ENCODE results near the gene PDPK1. TPM values are rescaled to one million over a fixed set of nuclear protein-coding genes. Genes with fewer than 3 reads are reported as not detected.

Gene PDPK1
- total and polyA plus RNA-seq, 8 donors: 12.7 to 34.8 (median 30.9) TPM

DNA sequence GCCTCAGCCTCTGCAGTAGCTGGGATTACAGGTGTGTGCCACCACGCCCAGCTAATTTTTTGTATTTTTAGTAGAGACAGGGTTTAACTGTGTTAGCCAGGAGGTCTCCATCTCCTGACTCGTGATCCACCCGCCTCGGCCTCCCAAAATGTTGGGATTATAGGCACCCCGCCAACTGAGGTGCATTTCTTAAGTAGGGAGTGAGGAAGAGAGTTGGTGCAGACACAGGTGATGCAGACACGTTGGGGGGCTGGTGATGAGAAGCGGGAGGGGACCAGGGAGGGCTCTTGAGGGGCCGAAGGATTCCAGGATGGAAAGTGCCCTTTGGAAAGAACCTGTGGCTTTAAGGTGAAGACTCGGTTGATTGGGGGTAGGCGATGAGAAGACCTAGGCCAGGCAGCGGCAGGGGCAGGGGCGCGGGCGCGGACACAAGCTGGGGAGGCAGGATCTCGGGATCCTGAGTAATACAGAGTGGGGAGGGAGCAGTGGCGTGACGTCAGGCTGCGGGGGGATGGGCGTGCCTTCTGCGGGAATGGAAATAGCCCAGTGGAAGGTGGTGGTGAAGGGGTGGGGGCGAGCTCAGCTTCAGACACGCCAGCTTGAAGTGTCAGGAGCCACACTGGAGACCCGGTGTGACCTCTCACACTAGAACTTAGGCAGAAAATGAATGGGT lies 26.6 kb upstream of the PDPK1 start:
- TF ChIP-seq, protein P1, sequence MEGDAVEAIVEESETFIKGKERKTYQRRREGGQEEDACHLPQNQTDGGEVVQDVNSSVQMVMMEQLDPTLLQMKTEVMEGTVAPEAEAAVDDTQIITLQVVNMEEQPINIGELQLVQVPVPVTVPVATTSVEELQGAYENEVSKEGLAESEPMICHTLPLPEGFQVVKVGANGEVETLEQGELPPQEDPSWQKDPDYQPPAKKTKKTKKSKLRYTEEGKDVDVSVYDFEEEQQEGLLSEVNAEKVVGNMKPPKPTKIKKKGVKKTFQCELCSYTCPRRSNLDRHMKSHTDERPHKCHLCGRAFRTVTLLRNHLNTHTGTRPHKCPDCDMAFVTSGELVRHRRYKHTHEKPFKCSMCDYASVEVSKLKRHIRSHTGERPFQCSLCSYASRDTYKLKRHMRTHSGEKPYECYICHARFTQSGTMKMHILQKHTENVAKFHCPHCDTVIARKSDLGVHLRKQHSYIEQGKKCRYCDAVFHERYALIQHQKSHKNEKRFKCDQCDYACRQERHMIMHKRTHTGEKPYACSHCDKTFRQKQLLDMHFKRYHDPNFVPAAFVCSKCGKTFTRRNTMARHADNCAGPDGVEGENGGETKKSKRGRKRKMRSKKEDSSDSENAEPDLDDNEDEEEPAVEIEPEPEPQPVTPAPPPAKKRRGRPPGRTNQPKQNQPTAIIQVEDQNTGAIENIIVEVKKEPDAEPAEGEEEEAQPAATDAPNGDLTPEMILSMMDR (IDR thresholded peaks at IDR 0.05): no peak
- H3K27ac ChIP-seq: no peak overlapping the region
- H3K9me3 ChIP-seq: no peaks in the 10 kb centered on the region
- ATAC-seq (no peak), FAIRE-seq (no peak), DNase-seq (peak in 3 of 6 donors; percentile 58 to 62 (median 59))
- no peaks in the 10 kb centered on the region for H3K27me3 ChIP-seq
- intact Hi-C loops (cut with DNase I): no loop called here
- peaks cover 0 to 5% (median 0%) of the 10 kb centered on the region in 3 donors for H3K36me3 ChIP-seq
- WGBS, 2 donors: 75 to 76% methylated on average over 24 of the region's 24 CpGs
- H3K4me3 ChIP-seq: no peak overlapping the region
- H3K4me1 ChIP-seq: peaks cover 13 to 19% (median 15%) of the 10 kb centered on the region in 3 donors

DNA sequence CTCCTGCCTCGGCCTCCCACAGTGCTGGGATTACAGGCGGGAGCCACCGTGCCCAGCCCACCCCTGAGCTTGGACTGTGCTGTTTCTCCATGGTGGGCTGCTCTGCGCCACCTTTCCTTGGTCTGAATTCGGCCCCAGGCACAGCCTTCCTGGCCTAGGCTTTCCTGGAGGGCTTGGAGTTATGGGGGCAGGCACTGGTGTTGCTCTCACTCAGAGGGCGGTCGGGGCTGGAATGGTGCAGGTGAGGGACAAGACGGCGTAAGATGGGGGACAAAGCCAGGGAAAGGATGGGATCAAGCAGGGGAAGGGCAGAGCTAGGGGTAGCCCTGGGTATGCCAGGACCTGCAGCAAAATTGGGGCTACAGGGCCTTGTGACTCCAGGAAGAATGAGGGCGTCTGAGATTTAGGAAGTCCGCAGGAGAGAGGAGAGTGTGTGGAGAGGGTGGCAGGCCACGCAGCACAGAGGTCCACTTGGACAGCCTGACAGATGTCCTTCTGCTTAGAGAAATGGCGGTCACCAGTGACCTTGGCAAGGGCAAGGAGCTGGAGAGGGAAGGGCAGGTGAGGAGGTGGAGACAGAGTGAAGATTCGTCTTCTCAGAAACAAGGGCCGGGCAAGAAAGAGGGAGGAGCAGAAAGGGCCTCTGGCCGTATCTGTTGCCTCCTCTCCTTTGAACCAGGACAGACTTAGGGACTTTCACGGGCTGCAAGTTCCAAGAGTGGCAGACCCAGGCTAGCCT lies 25.7 kb upstream of the PDPK1 start:
- TF ChIP-seq, protein P1 (IDR thresholded peaks at IDR 0.05): no peak
- H3K4me1 ChIP-seq: peaks cover 22 to 28% (median 24%) of the 10 kb centered on the region in 3 donors
- WGBS, 2 donors: 81 to 88% methylated on average over 17 of the region's 17 CpGs
- no peaks in the 10 kb centered on the region for H3K9me3 ChIP-seq
- H3K27me3 ChIP-seq: no peaks in the 10 kb centered on the region
- DNase-seq (peak in 1 of 6 donors; percentile 67), ATAC-seq (no peak), FAIRE-seq (no peak)
- H3K4me3 ChIP-seq: no peak overlapping the region
- H3K36me3 ChIP-seq: peaks cover 0 to 5% (median 0%) of the 10 kb centered on the region in 3 donors
- intact Hi-C loops (cut with DNase I): no loop called here
- peak overlapping the region in 3 of 4 donors; percentile 96 to 98 (median 96) for H3K27ac ChIP-seq

DNA sequence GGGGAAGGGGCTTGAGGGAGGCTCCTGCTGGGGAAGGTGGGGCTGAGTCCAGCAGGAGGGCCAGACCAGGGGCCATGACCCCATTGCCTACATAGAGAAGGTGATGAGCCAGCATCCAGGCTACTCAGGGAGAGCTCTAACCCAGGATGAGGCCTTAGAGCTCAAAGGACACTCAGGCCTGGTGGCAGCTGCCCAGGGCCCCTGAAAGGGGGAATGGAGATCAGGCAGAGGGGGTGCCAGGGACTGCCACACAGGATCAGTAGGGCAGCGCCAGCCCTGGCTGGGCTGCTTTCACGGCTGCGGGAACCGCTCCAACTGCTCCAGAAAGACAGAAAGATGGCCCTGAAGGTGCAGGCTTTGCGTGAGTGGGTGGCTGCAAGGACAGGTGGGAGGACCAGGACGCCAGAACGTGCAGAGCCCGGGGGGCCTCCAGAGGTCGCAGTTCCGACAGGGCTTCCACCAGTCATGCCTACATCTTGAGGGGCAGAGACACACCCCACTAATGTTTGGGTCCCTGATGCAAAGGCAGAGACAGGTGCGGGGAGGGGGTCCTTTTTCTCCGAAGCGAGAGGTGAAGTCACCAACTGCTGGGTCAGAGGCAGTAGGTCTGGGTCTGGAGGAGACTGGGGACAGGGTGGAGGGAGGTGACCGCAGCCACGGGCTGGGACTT lies 25.0 kb upstream of the PDPK1 start:
- Histone ChIP-seq H3K27ac (peak overlapping the region; percentile 96 to 98 (median 96)), H3K4me3 (peak overlapping the region in 3 of 4 donors; percentile 71 to 97 (median 91)), H3K27me3 (no peaks in the 10 kb centered on the region), H3K4me1 (peaks cover 24 to 29% (median 28%) of the 10 kb centered on the region in 3 donors), H3K36me3 (no peaks in the 10 kb centered on the region), H3K9me3 (no peaks in the 10 kb centered on the region)
- DNase-seq (peak in 4 of 6 donors; percentile 63 to 84 (median 67)), FAIRE-seq (no peak), ATAC-seq (peak; percentile 1 to 11 (median 6))
- TF ChIP-seq, protein P1 (IDR thresholded peaks at IDR 0.05): no peak
- intact Hi-C loops (cut with DNase I): no loop called here
- WGBS, 2 donors: 15 to 21% methylated on average over 15 of the region's 15 CpGs

DNA sequence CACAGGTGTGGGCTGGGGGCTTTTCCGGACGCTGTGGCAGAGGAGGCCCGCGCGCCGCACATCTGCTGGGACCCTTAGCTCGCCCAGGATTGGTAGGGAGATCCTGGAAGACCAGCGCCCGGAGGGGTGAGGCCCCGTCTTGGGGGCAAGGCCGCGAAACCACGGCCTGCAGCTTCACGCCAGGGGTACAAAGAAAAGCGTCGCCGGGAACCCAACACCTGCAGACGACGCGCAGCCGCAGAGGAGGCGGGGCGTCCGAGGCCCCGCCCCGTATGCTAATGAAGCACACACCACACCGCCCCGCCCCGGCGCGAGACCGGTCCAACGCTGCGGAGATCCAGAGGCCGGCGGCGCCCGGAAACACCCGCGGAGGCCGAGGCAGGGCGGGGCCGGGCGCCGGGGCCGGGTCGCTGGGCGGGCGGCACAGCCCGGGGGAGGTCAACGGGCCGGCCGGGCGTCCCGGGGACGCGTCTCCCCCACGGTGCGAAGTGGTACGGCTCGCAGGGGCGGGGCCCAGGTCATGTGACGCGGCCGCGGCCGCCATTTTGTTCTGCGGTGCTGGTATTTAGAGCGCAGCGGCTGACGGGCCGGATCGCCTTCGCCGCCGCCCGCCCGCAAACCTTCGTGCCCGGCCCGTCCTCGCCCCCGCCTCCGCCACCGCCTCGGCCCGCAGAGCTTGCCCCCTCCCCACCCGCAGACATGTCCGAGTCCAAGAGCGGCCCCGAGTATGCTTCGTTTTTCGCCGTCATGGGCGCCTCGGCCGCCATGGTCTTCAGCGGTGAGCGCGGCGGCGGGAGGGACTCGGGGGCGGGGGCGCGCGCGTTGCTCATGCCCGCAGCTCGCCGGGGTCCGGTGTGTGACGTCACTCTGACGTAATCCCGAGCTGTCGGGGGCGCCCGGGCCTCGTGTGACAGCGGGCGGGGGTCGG lies 24.2 kb upstream of the PDPK1 start, which contains the start of gene ATP6V0C:
Gene ATP6V0C, plus strand, starts transcription at position 548 of the 928 bp plus-strand sequence. Its CDS starts 152 bp downstream, at position 700.
- H3K4me3 ChIP-seq: peak within 1 kb of the TSS; percentile 68 to 97 (median 81)
- DNase-seq (peak; percentile 92 to 99 (median 96)), ATAC-seq (peak; percentile 86 to 89 (median 88)), FAIRE-seq (no peak)
- intact Hi-C loops (cut with DNase I): no loop called here
- H3K36me3 ChIP-seq: no peaks in the 10 kb centered on the region
- H3K27ac ChIP-seq: peak within 1 kb of the TSS; percentile 96 to 98 (median 96)
- TF ChIP-seq, protein P1 (IDR thresholded peaks at IDR 0.05): no peak
- H3K27me3 ChIP-seq: no peaks in the 10 kb centered on the region
- WGBS, 2 donors: 1% methylated on average over 92 to 122 of the region's 122 CpGs
- peaks cover 24 to 32% (median 29%) of the 10 kb centered on the region in 3 donors for H3K4me1 ChIP-seq
- H3K9me3 ChIP-seq: no peaks in the 10 kb centered on the region

Measured in pancreas (tissue), 10 donors.